Adipose tissue (tissue), 3 donors: ENCODE results near the gene SYT2. TPM values are rescaled to one million over a fixed set of nuclear protein-coding genes. Genes with fewer than 3 reads are reported as not detected.
"Not testable (repeated sequence)": the region's sequence is repeated elsewhere in the genome, so short reads cannot be mapped to it uniquely, and the experiment has no call there.

Source experiments
- H3K27ac ChIP-seq: one replicate; pipeline ENCODE4 v1.5.1; 2013; ENCODE audit warnings: low read depth, low read length
- WGBS, 3 donors: extraction: QIAGEN DNeasy Blood & Tissue Kit; methylation state at CpG; one replicate each; pipeline ENCODE4 v1.1.7; 2013; 5-methylcytosine and 5-hydroxymethylcytosine counted together
- polyA plus RNA-seq, 3 donors: library from polyadenylated mRNA; stranded (reverse); fragments of 200-250 nt; gene quantifications; one replicate each; pipeline ENCODE4 v1.2.3, GENCODE V29; 2013
- donor health status: healthy with polysubstance abuse.
- donor health status: Bipolar disorder and iron deficiency.
- donor health status: healthy.

The SYT2 gene
- polyA plus RNA-seq, 3 donors: 0.01 to 0.11 (median 0.01) TPM

GRCh38 chr1:202619012-202619411, 91.2 kb downstream of the SYT2 start:
- H3K27ac ChIP-seq: not testable (repeated sequence)
- WGBS, 3 donors: 24 to 67% (median 62%) methylated on average over 11 of the region's 11 CpGs

- no peak overlapping the region for H3K27ac ChIP-seq
- 67 to 89% (median 69%) methylated on average over 13 of the region's 13 CpGs for WGBS, 3 donors
Measured at GRCh38 chr1:202616355-202616915, 93.8 kb downstream of the SYT2 start.

GRCh38 chr1:202615501-202616354, 94.5 kb downstream of the SYT2 start:
- 23 to 71% (median 31%) methylated on average over 11 of the region's 11 CpGs for WGBS, 3 donors
- no peak overlapping the region for H3K27ac ChIP-seq

GRCh38 chr1:202615208-202615500, 95.1 kb downstream of the SYT2 start:
- 56 to 85% (median 73%) methylated on average over 1 of the region's 1 CpG for WGBS, 3 donors

GRCh38 chr1:202614363-202615207, 95.7 kb downstream of the SYT2 start:
- WGBS, 3 donors: 73 to 85% (median 79%) methylated on average over 11 of the region's 11 CpGs

More at GRCh38 chr1:202615208-202615500, 95.1 kb downstream of the SYT2 start:
- H3K27ac ChIP-seq: not testable (repeated sequence)

GRCh38 chr1:202613571-202613970, 96.7 kb downstream of the SYT2 start:
- WGBS, 3 donors: 90 to 99% (median 97%) methylated on average over 4 of the region's 4 CpGs

More at GRCh38 chr1:202614363-202615207, 95.7 kb downstream of the SYT2 start:
- H3K27ac ChIP-seq: not testable (repeated sequence)

GRCh38 chr1:202612036-202612435, 98.2 kb downstream of the SYT2 start:
- not testable (repeated sequence) for H3K27ac ChIP-seq
- 92 to 99% (median 98%) methylated on average over 3 of the region's 3 CpGs for WGBS, 3 donors

More at GRCh38 chr1:202613571-202613970, 96.7 kb downstream of the SYT2 start:
- no peak overlapping the region for H3K27ac ChIP-seq

GRCh38 chr1:202605515-202605914, 104.7 kb downstream of the SYT2 start:
- 70 to 84% (median 78%) methylated on average over 5 of the region's 5 CpGs for WGBS, 3 donors
- no peak overlapping the region for H3K27ac ChIP-seq

- WGBS, 3 donors: 93 to 97% (median 94%) methylated on average over 2 of the region's 2 CpGs
Measured at GRCh38 chr1:202603435-202603834, 106.8 kb downstream of the SYT2 start.

GRCh38 chr1:202600432-202601041, 109.7 kb downstream of the SYT2 start:
- WGBS, 3 donors: 85 to 91% (median 90%) methylated on average over 10 of the region's 10 CpGs
- no peak overlapping the region for H3K27ac ChIP-seq

More at GRCh38 chr1:202603435-202603834, 106.8 kb downstream of the SYT2 start:
- no peak overlapping the region for H3K27ac ChIP-seq

GRCh38 chr1:202599669-202600431, 110.4 kb downstream of the SYT2 start:
- 54 to 56% (median 55%) methylated on average over 16 of the region's 16 CpGs for WGBS, 3 donors
- H3K27ac ChIP-seq: no peak overlapping the region

- WGBS, 3 donors: 94 to 97% (median 97%) methylated on average over 3 of the region's 3 CpGs
- H3K27ac ChIP-seq: no peak overlapping the region
Measured at GRCh38 chr1:202597090-202597761, 113.0 kb downstream of the SYT2 start.

GRCh38 chr1:202596638-202597037, 113.6 kb downstream of the SYT2 start:
- WGBS, 3 donors: 88 to 98% (median 88%) methylated on average over 13 of the region's 13 CpGs
- no peak overlapping the region for H3K27ac ChIP-seq

GRCh38 chr1:202593845-202594244, 116.4 kb downstream of the SYT2 start:
- no peak overlapping the region for H3K27ac ChIP-seq
- 80 to 87% (median 85%) methylated on average over 4 of the region's 4 CpGs for WGBS, 3 donors

GRCh38 chr1:202592146-202592545, 118.1 kb downstream of the SYT2 start:
- 78 to 85% (median 81%) methylated on average over 7 of the region's 7 CpGs for WGBS, 3 donors
- H3K27ac ChIP-seq: no peak overlapping the region

GRCh38 chr1:202591515-202591914, 118.7 kb downstream of the SYT2 start:
- 93 to 95% (median 95%) methylated on average over 7 of the region's 7 CpGs for WGBS, 3 donors
- no peak overlapping the region for H3K27ac ChIP-seq

- 78 to 86% (median 82%) methylated on average over 5 of the region's 5 CpGs for WGBS, 3 donors
- H3K27ac ChIP-seq: no peak overlapping the region
Measured at GRCh38 chr1:202590975-202591411, 119.3 kb downstream of the SYT2 start.
